Ovary (tissue), 3 donors: Measurements from ENCODE around the gene C12orf50.

ENCODE experiments used
- CTCF ChIP-seq, 3 donors: fragments of 450-650 bp in 2 of 3; fragments of 200-600 bp in 1 of 3; IDR thresholded peaks; one replicate each; pipeline versions ENCODE4 v1.5.1 to v1.8.0; 2016 to 2022; ENCODE audit warnings: antibody characterized with exemption in 3 of 3, mild to moderate bottlenecking in 1 of 3
- EP300 ChIP-seq: sonication (generic); formaldehyde crosslinking; IDR thresholded peaks from one replicate; pipeline ENCODE4 v1.6.1; 2017; ENCODE audit warnings: antibody characterized with exemption
- POLR2A ChIP-seq: fragments of 450-650 bp; IDR thresholded peaks from one replicate; pipeline ENCODE4 v1.6.1; 2017; ENCODE audit warnings: antibody characterized with exemption, mild to moderate bottlenecking, moderate library complexity
- donor health status: DM: no; HTN: no; CAD: no.

- TF ChIP-seq CTCF (IDR thresholded peaks at IDR 0.05) (no peak), POLR2A (no peak), EP300 (no peak)
Observed at GRCh38 chr12:87991483-87991882, 37.7 kb downstream of the C12orf50 start.
